GM23338 (cell line): ENCODE results near the gene CNPY4. TPM values are rescaled to one million over a fixed set of nuclear protein-coding genes. Genes with fewer than 3 reads are reported as not detected.

Source experiments
- ATAC-seq: fragments of 200-7000 bp; cut with Tn5 transposase; 3 replicates; pipeline ENCODE4 v1.9.1; 2020
- DNase-seq: peaks from one replicate; pipeline ENCODE4 v3.0.0-alpha.2; 2015; ENCODE audit warnings: low spot score
- H2AFZ ChIP-seq: fragments of 200-600 bp; sonication (generic); 2 replicates; pipeline ENCODE4 v1.8.0; 2016; ENCODE audit warnings: antibody characterized with exemption, mild to moderate bottlenecking, moderate library complexity
- H3F3A ChIP-seq: fragments of 200-600 bp; sonication (generic); replicated peaks from 2 replicates; pipeline ENCODE4 v1.8.0; 2017; ENCODE audit warnings: antibody characterized with exemption, mixed run types, low read depth
- H3K27ac ChIP-seq: fragments of 200-600 bp; sonication (generic); 2 replicates; pipeline ENCODE4 v1.6.1; 2016; ENCODE audit warnings: low read depth
- H3K27me3 ChIP-seq: fragments of 200-600 bp; sonication (generic); 2 replicates; pipeline ENCODE4 v1.8.0; 2016; ENCODE audit warnings: mild to moderate bottlenecking, mixed run types, moderate library complexity; ENCODE audit not compliant: insufficient read depth
- H3K36me3 ChIP-seq: fragments of 200-600 bp; sonication (generic); 2 replicates; pipeline ENCODE4 v1.8.0; 2016; ENCODE audit warnings: mild to moderate bottlenecking; ENCODE audit not compliant: insufficient read depth
- H3K4me1 ChIP-seq: fragments of 200-600 bp; sonication (generic); 2 replicates; pipeline ENCODE4 v1.8.0; 2016; ENCODE audit warnings: mild to moderate bottlenecking, moderate library complexity; ENCODE audit not compliant: insufficient read depth
- H3K4me2 ChIP-seq: fragments of 200-600 bp; sonication (generic); 2 replicates; pipeline ENCODE4 v1.7.1; 2017; ENCODE audit warnings: mixed run types
- H3K4me3 ChIP-seq: fragments of 200-600 bp; sonication (generic); 2 replicates; pipeline ENCODE4 v1.6.1; 2016; ENCODE audit warnings: mixed run types
- H3K79me2 ChIP-seq: fragments of 200-600 bp; sonication (generic); replicated peaks from 2 replicates; pipeline ENCODE4 v1.8.0; 2017; ENCODE audit warnings: mild to moderate bottlenecking; ENCODE audit not compliant: insufficient read depth
- H3K9me2 ChIP-seq: fragments of 200-600 bp; sonication (generic); 2 replicates; pipeline ENCODE4 v1.8.0; 2017; ENCODE audit not compliant: insufficient read depth
- H4K20me1 ChIP-seq: fragments of 200-600 bp; sonication (generic); replicated peaks from 2 replicates; pipeline ENCODE4 v1.8.0; 2017; ENCODE audit warnings: mild to moderate bottlenecking; ENCODE audit not compliant: insufficient read depth
- H3K27ac Mint-ChIP-seq: 2 replicates; pipeline ENCODE4 v1.8.0; 2020; ENCODE audit warnings: inconsistent platforms, mild to moderate bottlenecking, moderate library complexity, mixed read lengths
- H3K27me3 Mint-ChIP-seq: 3 replicates; pipeline ENCODE4 v1.8.0; 2022; ENCODE audit warnings: low read depth, mild to moderate bottlenecking, moderate library complexity, mixed read lengths, inconsistent platforms; ENCODE audit not compliant: insufficient read depth, poor library complexity
- H3K36me3 Mint-ChIP-seq: 3 replicates; pipeline ENCODE4 v1.8.0; 2021; ENCODE audit warnings: low read depth, mild to moderate bottlenecking, inconsistent platforms, moderate library complexity, mixed read lengths
- H3K4me1 Mint-ChIP-seq: 3 replicates; pipeline ENCODE4 v1.8.0; 2020; ENCODE audit warnings: mild to moderate bottlenecking, inconsistent platforms, mixed read lengths
- H3K4me3 Mint-ChIP-seq: 3 replicates; pipeline ENCODE4 v1.8.0; 2021; ENCODE audit warnings: moderate library complexity, mild to moderate bottlenecking, inconsistent platforms, mixed read lengths
- H3K9me3 Mint-ChIP-seq: 3 replicates; pipeline ENCODE4 v1.8.0; 2020; ENCODE audit warnings: moderate library complexity, mild to moderate bottlenecking, inconsistent platforms, mixed read lengths
- CREB1 ChIP-seq: fragments of 250-450 bp; sonication (Bioruptor Pico); IDR thresholded peaks from 2 replicates; pipeline ENCODE4 v1.5.0; 2020; ENCODE audit warnings: low read depth, mild to moderate bottlenecking, moderate library complexity
- CTCF ChIP-seq, 2 experiments: fragments of 200-600 bp in 1 of 2; sonication (generic) in 1 of 2; conservative IDR thresholded peaks; 2 replicates each; pipeline versions ENCODE4 v1.5.1 to v1.6.1; 2016 to 2017; ENCODE audit warnings: antibody characterized with exemption in 2 of 2, low read depth in 2 of 2, mild to moderate bottlenecking in 2 of 2, moderate library complexity in 1 of 2
- ETS1 ChIP-seq: IDR thresholded peaks from 2 replicates; pipeline ENCODE4 v1.6.1; 2016; ENCODE audit warnings: antibody characterized with exemption
- EZH2 ChIP-seq: fragments of 200-600 bp; sonication (generic); IDR thresholded peaks from one replicate; pipeline ENCODE4 v1.8.0; 2017; ENCODE audit warnings: antibody characterized with exemption, mild to moderate bottlenecking, low read depth; ENCODE audit not compliant: unreplicated experiment
- EZH2phosphoT487 ChIP-seq: fragments of 200-600 bp; sonication (generic); IDR thresholded peaks from one replicate; pipeline ENCODE4 v1.8.1; 2018; ENCODE audit warnings: antibody characterized with exemption; ENCODE audit not compliant: unreplicated experiment
- JUNB ChIP-seq: IDR thresholded peaks from one replicate; pipeline ENCODE4 v1.6.1; 2016; ENCODE audit warnings: antibody characterized with exemption; ENCODE audit not compliant: unreplicated experiment
- NANOG ChIP-seq: IDR thresholded peaks from 2 replicates; pipeline ENCODE4 v1.6.1; 2016; ENCODE audit warnings: antibody characterized with exemption, borderline replicate concordance
- POLR2AphosphoS5 ChIP-seq: IDR thresholded peaks from 2 replicates; pipeline ENCODE4 v1.6.1; 2016; ENCODE audit warnings: antibody characterized with exemption, low read depth
- REST ChIP-seq: IDR thresholded peaks from one replicate; pipeline ENCODE4 v1.6.1; 2018; ENCODE audit warnings: antibody characterized with exemption; ENCODE audit not compliant: unreplicated experiment
- STAT1 ChIP-seq: IDR thresholded peaks from one replicate; pipeline ENCODE4 v1.6.1; 2016; ENCODE audit warnings: antibody characterized with exemption; ENCODE audit not compliant: unreplicated experiment
- ZNF114 ChIP-seq: fragments of 250-450 bp; sonication (Bioruptor Pico); IDR thresholded peaks from 2 replicates; pipeline ENCODE4 v1.5.0; 2020; ENCODE audit warnings: mild to moderate bottlenecking, moderate library complexity
- ZNF331 ChIP-seq: fragments of 250-450 bp; sonication (Bioruptor Pico); IDR thresholded peaks from 2 replicates; pipeline ENCODE4 v1.5.0; 2020; ENCODE audit warnings: low read depth, mild to moderate bottlenecking, moderate library complexity
- ZNF462 ChIP-seq: fragments of 250-450 bp; sonication (Bioruptor Pico); IDR thresholded peaks from 2 replicates; pipeline ENCODE4 v1.5.0; 2020; ENCODE audit warnings: mild to moderate bottlenecking, moderate library complexity
- polyA plus RNA-seq: library from polyadenylated mRNA; unstranded; fragments of >200 nt; fragmentation: Nextera tagmentation; extraction: Ambion mirVana; gene quantifications from 2 replicates; pipeline ENCODE4 v1.2.1, GENCODE V29; 2016
- total RNA-seq: library from RNA; depleted of rRNA; stranded (reverse); fragments of >200 nt; shearing (Covaris generic); gene quantifications from 2 replicates; pipeline ENCODE4 v1.2.3, GENCODE V29; 2014

Gene CNPY4
- total and polyA plus RNA-seq, 2 experiments from 2014 or later, result 10.7 to 12.0 TPM

- H3F3A ChIP-seq, result peaks cover 24% of the 10 kb centered on the region
- H2AFZ ChIP-seq, result no peak overlapping the region
- Mint-ChIP-seq H3K9me3 (no peaks in the 10 kb centered on the region; the same call in 2 of the 3 replicates), H3K27ac (peak overlapping the region; percentile 18; the same call in 1 of the 2 replicates), H3K36me3 (peaks cover 23% of the 10 kb centered on the region; the same call in 2 of the 3 replicates), H3K4me3 (peak overlapping the region; percentile 94), H3K4me1 (peaks cover 8% of the 10 kb centered on the region; the same call in 2 of the 3 replicates), H3K27me3 (peaks cover 14% of the 10 kb centered on the region)
- DNase-seq (no peak), ATAC-seq (no peak)
- H3K36me3 ChIP-seq, result no peaks in the 10 kb centered on the region
- H3K9me2 ChIP-seq, result no peaks in the 10 kb centered on the region
- peaks cover 7% of the 10 kb centered on the region for H3K79me2 ChIP-seq
- H3K4me1 ChIP-seq, result peaks cover 8% of the 10 kb centered on the region
- H3K27ac ChIP-seq, result 0 out of 2 replicates have a peak overlapping the region, but pooled peaks have one; percentile 37
- peak overlapping the region; percentile 83 for H3K4me2 ChIP-seq
- H3K27me3 ChIP-seq, result no peaks in the 10 kb centered on the region
- peak overlapping the region; percentile 88 for H3K4me3 ChIP-seq
- H4K20me1 ChIP-seq, result no peaks in the 10 kb centered on the region; the same call in 1 of the 2 replicates
- TF ChIP-seq EZH2phosphoT487 (no peak), POLR2AphosphoS5 (no peak), ZNF331 (CRISPR knock-in tag) (no peak), REST (no peak), NANOG (no peak), ZNF114 (CRISPR knock-in tag) (no peak), ETS1 (no peak), CTCF (conservative IDR thresholded peaks at IDR 0.05; ENCODE audit: low read depth in 2 of 2) (no peak), EZH2 (no peak), STAT1 (no peak), CREB1 (no peak), JUNB (no peak), ZNF462 (CRISPR knock-in tag) (no peak)
Measured at GRCh38 chr7:100120733-100121036, 1.3 kb downstream of the CNPY4 start.
